MM.1S (cell line): ENCODE measurements around the gene CPSF3.

ENCODE experiments used
- CTCF ChIP-seq: fragments of 300-600 bp; sonication (generic); IDR thresholded peaks from 2 replicates; pipeline ENCODE4 v1.5.1; 2016; ENCODE audit warnings: antibody characterized with exemption, low read length, mixed read lengths
- EZH2 ChIP-seq: fragments of 300-600 bp; sonication (generic); optimal IDR thresholded peaks from 2 replicates; pipeline ENCODE3; 2017; ENCODE audit warnings: low read depth, mild to moderate bottlenecking, antibody characterized with exemption, low read length, mixed read lengths

GRCh38 chr2:9390151-9390850 lies 33.2 kb upstream of the CPSF3 start:
- TF ChIP-seq CTCF, result no peak
- TF ChIP-seq EZH2, result no peak
